ENCODE results near the gene TBX1. TPM values are rescaled to one million over a fixed set of nuclear protein-coding genes. Genes with fewer than 3 reads are reported as not detected.

Gene TBX1
- polyA plus RNA-seq, 1 donor from 2014 or later, result not detected

GRCh38 chr22:19739911-19740449 is 20.6 kb upstream of the TBX1 start:
- Histone ChIP-seq H3K36me3 (ENCODE audit: insufficient read depth, low read length) (no peaks in the 10 kb centered on the region), H3K9me2 (ENCODE audit: insufficient read depth, low read length) (no peaks in the 10 kb centered on the region), H3K9ac (ENCODE audit: low read length) (no peak overlapping the region), H3K4me3 (ENCODE audit: low read length) (no peak overlapping the region), H2AFZ (ENCODE audit: low read depth, low read length) (no peak overlapping the region), H3K27ac (ENCODE audit: low read length) (no peak overlapping the region), H3K4me2 (ENCODE audit: low read length) (no peak overlapping the region), H3K27me3 (ENCODE audit: insufficient read depth, low read depth, low read length) (no peaks in the 10 kb centered on the region), H4K20me1 (ENCODE audit: insufficient read depth) (no peaks in the 10 kb centered on the region), H3F3A (ENCODE audit: insufficient read depth, low read length, poor library complexity, severe bottlenecking) (no peaks in the 10 kb centered on the region), H3K79me2 (replicated peaks; ENCODE audit: insufficient read depth, low read length) (no peaks in the 10 kb centered on the region), H3K9me3 (ENCODE audit: low read length) (no peaks in the 10 kb centered on the region)
- TF ChIP-seq MXI1 (conservative IDR thresholded peaks at IDR 0.05; ENCODE audit: poor library complexity, severe bottlenecking), result no peak
- no peak for TF ChIP-seq POLR2AphosphoS5 (IDR thresholded peaks at IDR 0.05)
- no peak for TF ChIP-seq EZH2 (IDR thresholded peaks at IDR 0.05; ENCODE audit: borderline replicate concordance, insufficient read depth, low read length, poor library complexity, severe bottlenecking)
- no peak for TF ChIP-seq TAF1 (IDR thresholded peaks at IDR 0.05; ENCODE audit: low read depth)
- TF ChIP-seq EP300 (conservative IDR thresholded peaks at IDR 0.05; ENCODE audit: poor library complexity, severe bottlenecking), result no peak
- TF ChIP-seq, protein P1, sequence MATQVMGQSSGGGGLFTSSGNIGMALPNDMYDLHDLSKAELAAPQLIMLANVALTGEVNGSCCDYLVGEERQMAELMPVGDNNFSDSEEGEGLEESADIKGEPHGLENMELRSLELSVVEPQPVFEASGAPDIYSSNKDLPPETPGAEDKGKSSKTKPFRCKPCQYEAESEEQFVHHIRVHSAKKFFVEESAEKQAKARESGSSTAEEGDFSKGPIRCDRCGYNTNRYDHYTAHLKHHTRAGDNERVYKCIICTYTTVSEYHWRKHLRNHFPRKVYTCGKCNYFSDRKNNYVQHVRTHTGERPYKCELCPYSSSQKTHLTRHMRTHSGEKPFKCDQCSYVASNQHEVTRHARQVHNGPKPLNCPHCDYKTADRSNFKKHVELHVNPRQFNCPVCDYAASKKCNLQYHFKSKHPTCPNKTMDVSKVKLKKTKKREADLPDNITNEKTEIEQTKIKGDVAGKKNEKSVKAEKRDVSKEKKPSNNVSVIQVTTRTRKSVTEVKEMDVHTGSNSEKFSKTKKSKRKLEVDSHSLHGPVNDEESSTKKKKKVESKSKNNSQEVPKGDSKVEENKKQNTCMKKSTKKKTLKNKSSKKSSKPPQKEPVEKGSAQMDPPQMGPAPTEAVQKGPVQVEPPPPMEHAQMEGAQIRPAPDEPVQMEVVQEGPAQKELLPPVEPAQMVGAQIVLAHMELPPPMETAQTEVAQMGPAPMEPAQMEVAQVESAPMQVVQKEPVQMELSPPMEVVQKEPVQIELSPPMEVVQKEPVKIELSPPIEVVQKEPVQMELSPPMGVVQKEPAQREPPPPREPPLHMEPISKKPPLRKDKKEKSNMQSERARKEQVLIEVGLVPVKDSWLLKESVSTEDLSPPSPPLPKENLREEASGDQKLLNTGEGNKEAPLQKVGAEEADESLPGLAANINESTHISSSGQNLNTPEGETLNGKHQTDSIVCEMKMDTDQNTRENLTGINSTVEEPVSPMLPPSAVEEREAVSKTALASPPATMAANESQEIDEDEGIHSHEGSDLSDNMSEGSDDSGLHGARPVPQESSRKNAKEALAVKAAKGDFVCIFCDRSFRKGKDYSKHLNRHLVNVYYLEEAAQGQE (IDR thresholded peaks at IDR 0.05; ENCODE audit: borderline replicate concordance), result no peak
- TF ChIP-seq, protein P2, sequence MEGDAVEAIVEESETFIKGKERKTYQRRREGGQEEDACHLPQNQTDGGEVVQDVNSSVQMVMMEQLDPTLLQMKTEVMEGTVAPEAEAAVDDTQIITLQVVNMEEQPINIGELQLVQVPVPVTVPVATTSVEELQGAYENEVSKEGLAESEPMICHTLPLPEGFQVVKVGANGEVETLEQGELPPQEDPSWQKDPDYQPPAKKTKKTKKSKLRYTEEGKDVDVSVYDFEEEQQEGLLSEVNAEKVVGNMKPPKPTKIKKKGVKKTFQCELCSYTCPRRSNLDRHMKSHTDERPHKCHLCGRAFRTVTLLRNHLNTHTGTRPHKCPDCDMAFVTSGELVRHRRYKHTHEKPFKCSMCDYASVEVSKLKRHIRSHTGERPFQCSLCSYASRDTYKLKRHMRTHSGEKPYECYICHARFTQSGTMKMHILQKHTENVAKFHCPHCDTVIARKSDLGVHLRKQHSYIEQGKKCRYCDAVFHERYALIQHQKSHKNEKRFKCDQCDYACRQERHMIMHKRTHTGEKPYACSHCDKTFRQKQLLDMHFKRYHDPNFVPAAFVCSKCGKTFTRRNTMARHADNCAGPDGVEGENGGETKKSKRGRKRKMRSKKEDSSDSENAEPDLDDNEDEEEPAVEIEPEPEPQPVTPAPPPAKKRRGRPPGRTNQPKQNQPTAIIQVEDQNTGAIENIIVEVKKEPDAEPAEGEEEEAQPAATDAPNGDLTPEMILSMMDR (IDR thresholded peaks at IDR 0.05; ENCODE audit: poor library complexity, severe bottlenecking), result no peak
- no peak for TF ChIP-seq SMC3 (conservative IDR thresholded peaks at IDR 0.05; ENCODE audit: poor library complexity)
- TF ChIP-seq RAD21 (conservative IDR thresholded peaks at IDR 0.05), result no peak

GRCh38 chr22:19740586-19740985 is 20.0 kb upstream of the TBX1 start:
- H3K4me3 ChIP-seq (ENCODE audit: low read length), result no peak overlapping the region
- no peak overlapping the region for H2AFZ ChIP-seq (ENCODE audit: low read depth, low read length)
- H3K9me3 ChIP-seq (ENCODE audit: low read length), result no peaks in the 10 kb centered on the region
- no peak for TF ChIP-seq POLR2AphosphoS5 (IDR thresholded peaks at IDR 0.05)
- TF ChIP-seq, protein P1 (IDR thresholded peaks at IDR 0.05; ENCODE audit: borderline replicate concordance), result no peak
- TF ChIP-seq RAD21 (conservative IDR thresholded peaks at IDR 0.05), result no peak
- no peaks in the 10 kb centered on the region for H3F3A ChIP-seq (ENCODE audit: insufficient read depth, low read length, poor library complexity, severe bottlenecking)
- no peaks in the 10 kb centered on the region for H3K27me3 ChIP-seq (ENCODE audit: insufficient read depth, low read depth, low read length)
- H3K27ac ChIP-seq (ENCODE audit: low read length), result no peak overlapping the region
- no peaks in the 10 kb centered on the region for H3K79me2 ChIP-seq (replicated peaks; ENCODE audit: insufficient read depth, low read length)
- H3K9ac ChIP-seq (ENCODE audit: low read length), result no peak overlapping the region
- no peaks in the 10 kb centered on the region for H3K9me2 ChIP-seq (ENCODE audit: insufficient read depth, low read length)
- H4K20me1 ChIP-seq (ENCODE audit: insufficient read depth), result no peaks in the 10 kb centered on the region
- no peak overlapping the region for H3K4me2 ChIP-seq (ENCODE audit: low read length)
- H3K36me3 ChIP-seq (ENCODE audit: insufficient read depth, low read length), result no peaks in the 10 kb centered on the region

All from neural cell (in vitro differentiated cells).